ENCODE results near the gene SETD1B. TPM values are rescaled to one million over a fixed set of nuclear protein-coding genes. Genes with fewer than 3 reads are reported as not detected.
"Not testable (repeated sequence)": the region's sequence is repeated elsewhere in the genome, so short reads cannot be mapped to it uniquely, and the experiment has no call there.

The SETD1B gene
- total RNA-seq, 1 donor from 2014 or later: 2.4 TPM

DNA sequence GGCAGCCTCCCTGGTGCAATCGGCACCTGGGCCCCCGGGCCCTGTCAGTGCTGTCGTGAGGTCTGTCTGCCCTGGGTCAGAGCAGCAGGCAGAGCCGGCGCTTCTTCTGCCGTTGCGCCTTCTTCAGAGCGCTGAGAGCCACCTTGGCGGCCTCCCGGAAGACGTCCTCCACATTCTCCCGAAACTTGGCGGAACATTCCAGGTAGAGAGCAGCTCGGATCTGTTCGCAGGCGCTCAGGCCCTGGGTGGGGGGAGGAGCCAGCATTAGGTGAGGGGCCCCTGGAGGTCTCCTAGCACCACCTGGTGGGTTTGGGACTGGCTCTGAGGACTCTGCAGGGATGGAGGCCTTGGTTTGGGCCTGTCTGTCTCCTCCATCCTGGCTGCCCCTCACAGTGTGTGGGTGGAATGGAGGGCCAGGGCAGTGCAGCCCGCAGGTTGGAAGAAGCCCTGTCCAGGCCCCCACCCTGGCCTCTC lies 24.4 kb upstream of the SETD1B start:
- FAIRE-seq: no peak
- no peak for DNase-seq (ENCODE audit: low spot score in 2 of 2)

DNA sequence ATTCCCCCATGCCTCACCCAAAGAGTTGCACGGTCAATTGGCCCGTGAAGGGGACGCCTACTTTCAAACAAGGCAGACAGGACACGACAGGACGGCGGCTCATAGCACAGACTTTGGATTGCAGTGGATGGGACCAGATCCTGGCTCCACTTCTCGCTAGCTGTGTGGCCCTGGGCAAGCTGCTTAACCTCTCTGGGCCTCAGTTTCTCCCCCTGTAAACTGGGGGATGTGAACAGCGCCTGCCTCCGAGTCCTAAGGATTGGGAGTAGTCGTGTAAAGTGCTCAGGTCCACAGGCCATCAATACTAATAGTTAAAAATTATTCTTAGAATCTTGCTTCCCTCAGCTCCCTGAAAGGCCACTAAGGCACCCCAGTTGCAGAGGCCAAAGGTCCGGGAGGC lies 23.4 kb upstream of the SETD1B start:
- FAIRE-seq: no peak
- DNase-seq (ENCODE audit: low spot score in 2 of 2): no peak

DNA sequence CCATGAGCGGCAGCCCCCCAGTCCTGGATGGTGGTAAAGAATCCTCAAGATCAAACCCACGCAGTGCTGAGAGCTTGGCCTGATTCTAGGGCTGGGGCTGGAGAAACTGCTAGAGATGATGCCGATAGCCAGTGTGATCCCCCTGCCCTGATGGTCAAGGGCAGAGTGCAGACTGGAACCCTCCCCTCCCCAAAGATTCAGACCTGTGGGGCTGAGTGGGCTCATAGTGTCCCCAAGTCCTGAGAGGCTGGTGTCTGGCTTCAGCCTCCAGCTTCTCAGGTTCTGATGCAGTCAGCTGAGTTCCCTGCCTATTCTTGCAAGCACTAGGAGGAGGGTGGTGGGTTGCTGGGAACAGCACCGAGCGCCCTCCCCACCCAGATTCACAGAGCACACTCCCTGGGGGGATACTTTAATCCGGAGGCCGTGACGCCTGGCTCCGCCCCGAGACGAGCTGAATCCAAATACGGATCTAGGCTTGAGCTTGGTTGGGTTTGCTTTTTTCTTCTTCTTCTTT lies 22.3 kb upstream of the SETD1B start:
- no peak for DNase-seq (ENCODE audit: low spot score in 2 of 2)
- FAIRE-seq: no peak

DNA sequence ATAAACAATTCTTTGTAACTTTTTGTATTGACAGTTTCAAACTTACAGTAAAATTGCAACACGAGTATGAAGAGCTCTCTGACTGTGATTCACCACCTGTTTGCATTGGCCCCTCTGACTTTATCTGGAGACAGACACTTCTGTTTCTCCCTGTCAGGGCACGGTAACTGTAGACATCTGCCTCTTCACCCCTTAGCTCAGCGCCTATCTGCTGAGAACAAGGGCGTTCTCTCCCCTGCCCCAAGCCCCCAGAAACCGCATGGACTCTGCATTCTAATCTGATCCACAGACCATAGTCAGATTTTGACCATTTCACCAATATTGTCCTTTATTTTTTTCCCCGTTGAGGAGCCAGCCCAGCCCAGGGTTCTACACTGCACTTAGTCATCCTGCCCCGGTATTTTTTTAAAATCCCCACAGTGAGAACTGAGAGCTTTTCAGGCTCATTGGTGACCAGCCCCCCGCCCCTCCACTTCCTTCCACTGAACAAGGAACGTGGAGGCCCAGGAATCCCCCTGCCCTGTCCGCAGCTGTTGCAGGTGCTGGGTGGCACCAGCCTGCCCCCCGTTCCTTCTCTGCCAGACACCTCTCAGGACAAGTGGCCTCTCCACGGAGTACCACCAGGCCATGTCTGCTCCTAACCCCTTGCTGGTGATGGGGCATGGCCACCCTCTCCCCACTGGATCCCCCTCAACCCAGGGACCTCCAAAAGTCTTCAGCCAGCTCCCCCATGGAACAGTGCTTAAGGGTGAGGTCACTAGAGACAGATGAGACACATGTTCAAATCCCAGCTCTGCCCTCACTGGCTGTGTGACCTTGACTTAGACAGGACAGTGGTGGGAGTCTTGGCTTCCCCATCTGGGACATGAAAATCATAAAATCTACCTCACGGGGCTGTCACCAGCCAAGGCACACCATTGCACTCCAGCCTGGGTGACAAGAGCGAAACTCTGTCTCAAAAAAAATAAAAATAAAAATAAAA lies 21.5 kb upstream of the SETD1B start:
- DNase-seq (ENCODE audit: low spot score in 2 of 2): no peak
- FAIRE-seq: no peak

DNA sequence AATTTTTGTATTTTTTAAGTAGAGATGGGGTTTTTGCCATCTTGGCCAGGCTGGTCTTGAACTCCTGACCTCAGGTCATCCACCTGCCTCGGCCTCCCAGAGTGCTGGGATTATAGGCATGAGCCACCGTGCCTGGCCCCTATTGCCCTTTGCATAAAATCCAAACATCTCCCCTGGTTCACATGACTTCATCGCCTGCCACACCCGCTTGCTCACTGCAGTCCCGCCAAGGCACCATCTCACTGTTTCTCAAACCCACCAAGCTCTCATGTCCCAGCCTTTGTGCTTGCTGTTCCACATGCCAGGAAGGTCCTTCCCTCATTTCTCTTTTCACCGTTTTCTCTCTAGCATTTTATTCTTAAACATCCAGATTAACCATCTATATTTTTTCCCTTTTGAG lies 20.0 kb upstream of the SETD1B start:
- FAIRE-seq (no peak), DNase-seq (ENCODE audit: low spot score in 2 of 2) (no peak)

DNA sequence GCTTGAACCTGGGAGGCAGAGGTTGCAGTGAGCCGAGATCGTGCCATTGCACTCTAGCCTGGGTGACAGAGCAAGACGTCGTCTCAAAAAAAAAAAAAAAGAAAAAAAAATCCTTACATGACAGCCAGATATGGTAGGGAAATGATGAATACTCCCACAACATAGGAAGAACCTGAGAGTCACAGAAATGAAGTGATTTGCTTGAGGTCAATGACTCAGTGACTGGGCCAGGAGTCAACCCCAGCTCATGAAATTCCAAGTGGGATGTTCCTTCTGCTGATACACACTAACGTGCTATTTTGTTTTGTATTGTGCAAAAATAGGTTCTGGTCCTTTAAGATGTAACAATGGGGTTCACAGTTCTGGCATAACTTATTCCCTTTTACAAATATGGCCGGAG lies 19.3 kb upstream of the SETD1B start:
- no peak for DNase-seq (ENCODE audit: low spot score in 2 of 2)
- no peak for FAIRE-seq

DNA sequence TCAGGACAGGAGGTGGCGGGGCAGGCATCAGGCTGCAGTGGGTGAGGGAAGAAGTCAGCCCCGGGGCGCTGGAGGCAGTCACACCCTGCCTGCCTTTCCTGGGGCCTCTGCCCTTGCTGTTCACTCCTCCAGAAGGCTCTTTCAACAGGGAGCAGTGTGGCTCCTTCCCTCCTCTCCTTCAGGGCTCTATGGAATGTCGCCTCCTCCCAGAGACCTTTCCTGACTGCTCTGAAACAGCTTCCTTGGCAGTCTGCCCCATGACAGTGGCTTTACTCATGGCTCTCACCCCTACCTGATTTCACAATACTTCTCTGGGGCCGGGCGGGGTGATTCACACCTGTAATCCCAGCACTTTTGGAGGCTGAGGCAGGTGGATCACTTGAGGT lies 17.4 kb upstream of the SETD1B start:
- FAIRE-seq (no peak), DNase-seq (ENCODE audit: low spot score in 2 of 2) (no peak)

DNA sequence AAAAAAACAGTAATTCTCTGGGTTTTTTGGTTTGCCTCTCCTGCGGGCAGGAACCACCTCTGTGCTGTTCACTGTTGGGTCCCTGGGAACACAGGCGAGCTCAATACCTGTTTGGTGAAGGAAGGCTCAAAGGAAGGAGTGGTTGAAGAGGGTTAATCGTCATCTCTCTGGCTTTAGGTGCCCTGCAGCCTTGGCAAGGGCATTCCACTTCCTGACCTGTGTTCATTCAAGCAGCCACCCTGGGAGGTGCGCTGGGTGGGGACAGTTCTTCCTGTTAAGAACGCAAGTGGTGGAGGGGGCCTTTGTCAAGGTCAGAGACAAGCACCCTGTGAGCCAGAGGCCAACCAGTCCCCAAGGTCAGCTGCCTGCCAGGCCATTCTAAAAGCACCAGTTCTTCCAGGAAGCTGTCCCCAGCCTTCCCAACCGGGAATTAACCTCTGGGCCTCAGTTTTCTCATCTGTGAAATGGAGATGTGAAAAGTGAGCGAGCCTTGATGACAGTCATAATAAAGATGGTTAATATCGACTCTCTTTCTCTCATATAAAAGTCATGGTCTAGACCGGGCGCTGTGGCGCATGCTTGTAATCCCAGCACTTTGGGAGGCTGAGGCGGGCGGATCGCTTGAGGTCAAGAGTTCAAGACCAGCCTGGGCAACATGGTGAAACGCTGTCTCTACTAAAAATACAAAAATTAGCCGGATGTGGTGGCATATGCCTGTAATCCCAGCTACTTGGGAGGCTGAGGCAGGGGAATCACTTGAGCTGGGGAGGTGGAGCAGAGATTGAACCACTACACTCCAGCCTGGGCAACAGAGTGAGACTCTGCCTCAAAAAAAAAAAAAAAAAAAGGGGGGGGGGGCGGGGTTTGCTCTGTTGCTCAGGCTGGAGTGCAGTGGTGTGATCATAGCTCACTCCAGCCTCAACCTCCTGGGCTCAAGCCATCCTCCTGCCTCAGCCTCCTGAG lies 16.5 kb upstream of the SETD1B start:
- DNase-seq (ENCODE audit: low spot score in 2 of 2) (no peak), FAIRE-seq (no peak)

DNA sequence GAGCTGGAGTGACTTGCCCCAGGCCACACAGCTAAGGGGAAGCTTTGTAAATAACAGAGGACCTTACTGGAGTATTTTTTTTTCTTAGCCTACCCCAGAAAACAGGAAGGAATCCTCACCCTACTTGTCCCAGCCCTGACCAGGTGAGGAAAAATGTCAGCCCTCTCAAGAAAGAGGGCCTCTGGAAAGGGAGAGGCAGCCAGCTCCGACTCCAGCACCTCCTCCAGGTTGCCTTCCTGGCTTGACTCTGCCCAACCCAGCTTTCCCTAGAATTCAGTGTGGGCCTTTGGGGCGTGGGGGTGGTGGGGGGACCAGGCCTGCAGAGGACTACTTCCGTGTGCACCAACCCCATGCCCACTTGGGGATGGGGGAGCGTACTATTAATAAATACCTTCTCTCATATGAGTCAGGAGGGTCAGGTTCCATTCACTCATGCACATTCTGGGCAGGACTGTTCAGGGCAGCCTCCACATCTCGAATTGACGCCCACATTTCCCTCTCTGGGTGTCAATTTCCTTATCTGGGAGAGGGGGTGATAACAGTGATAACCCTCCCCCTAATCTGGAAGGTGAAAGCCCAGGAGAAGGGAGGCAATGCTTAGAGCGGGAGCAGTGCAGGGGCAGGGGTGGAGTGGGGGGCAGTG lies 15.5 kb upstream of the SETD1B start:
- FAIRE-seq (no peak), DNase-seq (ENCODE audit: low spot score in 2 of 2) (no peak)

DNA sequence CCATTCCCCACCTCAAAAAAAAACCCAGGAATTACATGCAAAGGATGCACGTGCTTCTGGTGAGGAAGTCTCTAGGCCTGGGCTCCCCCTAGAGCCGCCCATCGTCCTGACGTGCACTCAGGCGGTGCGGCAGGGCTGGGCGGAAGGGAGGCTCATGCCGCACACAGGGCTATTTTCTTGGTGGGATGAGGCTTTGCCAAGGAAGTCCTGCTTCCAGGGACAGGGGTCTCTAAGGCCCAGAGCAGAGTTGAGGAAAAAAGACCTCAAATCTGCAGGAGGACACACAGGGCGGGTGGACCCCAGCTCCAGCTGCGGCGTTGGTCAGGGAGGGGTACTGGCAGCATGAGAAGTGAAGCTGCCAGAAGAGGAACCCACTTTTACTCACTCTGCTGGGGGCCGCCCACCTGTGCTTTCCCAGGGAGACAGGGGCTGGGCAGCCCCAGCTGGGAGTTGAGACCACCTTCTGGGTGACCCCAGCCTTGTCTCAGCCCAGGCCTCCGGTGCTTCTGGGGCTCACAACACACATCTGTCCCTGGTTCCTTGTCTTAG lies 14.5 kb upstream of the SETD1B start:
- FAIRE-seq (no peak), DNase-seq (ENCODE audit: low spot score in 2 of 2) (no peak)

DNA sequence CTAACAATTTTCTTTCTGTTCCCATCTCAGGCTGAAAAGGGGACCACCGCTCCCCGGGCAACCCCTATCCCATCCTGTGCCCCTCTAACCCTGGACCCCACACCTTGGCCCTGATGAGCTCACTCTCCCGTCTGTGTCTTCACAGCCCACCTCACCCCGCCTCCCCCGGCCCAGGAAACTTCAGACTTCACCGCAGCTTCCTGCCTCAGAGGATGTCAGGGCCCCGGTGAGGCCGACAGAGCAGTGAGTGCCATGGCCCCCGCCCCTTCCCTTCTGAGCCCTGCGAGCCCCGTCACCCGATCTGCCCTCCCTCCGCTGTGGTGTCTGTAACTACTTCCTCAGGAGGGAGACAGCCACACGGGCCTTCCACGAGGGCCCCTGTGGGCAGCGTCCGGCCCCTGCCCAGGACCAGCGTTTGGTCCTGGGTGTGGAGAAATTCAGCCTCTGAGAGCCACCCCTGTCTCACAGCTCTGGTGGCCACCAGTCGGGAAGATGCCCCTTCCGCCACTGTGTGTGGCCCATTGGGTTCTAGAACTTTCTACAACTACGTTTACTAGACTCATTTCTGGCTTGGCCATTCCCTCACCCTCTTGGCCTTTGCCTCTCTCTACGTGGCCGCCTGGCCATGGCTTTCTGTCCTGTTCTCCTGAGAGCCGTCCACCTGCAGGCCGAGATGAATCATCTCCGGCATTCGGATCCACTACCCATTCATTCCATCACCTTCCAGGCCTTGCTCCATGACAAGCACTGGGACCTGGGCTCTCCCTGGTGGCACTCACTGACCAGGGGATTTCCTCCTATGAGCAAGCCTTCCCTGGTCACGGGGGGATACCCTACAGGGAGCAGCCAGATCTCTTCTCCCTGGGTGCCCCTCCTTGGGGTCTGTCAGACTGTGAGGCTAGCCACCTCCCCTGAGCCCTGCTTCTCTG lies 13.7 kb upstream of the SETD1B start:
- no peak for DNase-seq (ENCODE audit: low spot score in 2 of 2)
- FAIRE-seq: no peak

DNA sequence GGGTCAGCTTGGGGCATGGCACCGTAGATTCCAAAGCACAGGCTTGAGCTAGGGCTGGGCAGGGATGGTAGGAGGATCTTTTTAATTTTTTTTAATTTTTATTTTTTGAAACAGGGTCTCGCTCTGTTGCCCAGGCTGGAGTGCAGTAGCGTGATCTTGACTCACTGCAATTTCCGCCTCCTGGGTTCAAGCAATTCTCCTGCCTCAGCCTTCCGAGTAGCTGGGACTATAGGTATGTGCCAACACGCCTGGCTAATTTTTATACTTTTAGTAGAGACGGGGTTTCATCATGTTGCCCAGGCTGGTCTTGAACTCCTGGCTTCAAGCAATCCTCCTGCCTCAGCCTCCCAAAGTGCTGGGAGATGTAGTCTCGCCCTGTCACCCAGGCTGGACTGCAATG lies 13.0 kb upstream of the SETD1B start:
- DNase-seq (ENCODE audit: low spot score in 2 of 2); FAIRE-seq: not testable (repeated sequence)

DNA sequence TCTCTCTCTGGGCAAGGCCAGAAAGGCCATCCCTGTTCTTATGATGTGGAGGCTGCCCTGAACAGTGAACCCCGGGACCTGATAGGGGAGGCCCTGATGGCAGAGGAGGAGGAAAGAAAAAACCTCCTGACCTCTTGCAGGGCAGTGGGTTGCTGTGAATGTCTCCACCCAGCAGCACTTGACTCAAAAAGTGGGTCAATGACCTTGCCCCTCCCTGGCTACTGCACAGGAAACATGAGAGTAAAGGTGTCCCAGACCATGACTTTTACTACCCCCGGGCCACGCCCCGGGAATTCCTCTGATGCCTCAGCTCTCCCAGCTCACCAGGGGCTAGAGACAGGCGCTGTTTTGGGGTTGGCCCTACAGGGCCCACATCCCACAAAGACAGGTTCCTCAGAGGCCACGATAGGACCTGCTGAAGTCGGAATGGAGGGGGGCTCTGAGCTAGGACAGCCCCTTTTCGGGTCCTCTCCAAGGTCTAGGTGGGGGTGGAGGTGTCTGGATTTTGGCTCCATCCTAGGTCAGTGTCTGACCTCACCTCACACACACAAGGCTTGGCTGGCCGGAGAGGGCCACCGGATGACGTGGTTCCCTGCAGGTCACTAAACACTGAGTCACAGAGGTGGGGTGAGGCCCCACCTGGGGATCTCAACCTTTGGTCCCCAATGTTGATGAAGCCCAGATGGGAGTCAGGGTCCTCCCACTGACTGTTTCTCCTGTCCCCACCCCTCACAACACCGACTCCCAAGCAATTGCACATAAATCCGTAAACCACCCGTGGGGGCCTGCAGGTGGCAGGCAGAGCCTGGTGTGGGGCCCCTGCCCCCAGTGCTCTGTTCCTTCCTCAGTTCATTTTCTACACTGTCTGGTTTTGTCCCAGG lies 11.9 kb upstream of the SETD1B start:
- FAIRE-seq: no peak
- DNase-seq (ENCODE audit: low spot score in 2 of 2): no peak

DNA sequence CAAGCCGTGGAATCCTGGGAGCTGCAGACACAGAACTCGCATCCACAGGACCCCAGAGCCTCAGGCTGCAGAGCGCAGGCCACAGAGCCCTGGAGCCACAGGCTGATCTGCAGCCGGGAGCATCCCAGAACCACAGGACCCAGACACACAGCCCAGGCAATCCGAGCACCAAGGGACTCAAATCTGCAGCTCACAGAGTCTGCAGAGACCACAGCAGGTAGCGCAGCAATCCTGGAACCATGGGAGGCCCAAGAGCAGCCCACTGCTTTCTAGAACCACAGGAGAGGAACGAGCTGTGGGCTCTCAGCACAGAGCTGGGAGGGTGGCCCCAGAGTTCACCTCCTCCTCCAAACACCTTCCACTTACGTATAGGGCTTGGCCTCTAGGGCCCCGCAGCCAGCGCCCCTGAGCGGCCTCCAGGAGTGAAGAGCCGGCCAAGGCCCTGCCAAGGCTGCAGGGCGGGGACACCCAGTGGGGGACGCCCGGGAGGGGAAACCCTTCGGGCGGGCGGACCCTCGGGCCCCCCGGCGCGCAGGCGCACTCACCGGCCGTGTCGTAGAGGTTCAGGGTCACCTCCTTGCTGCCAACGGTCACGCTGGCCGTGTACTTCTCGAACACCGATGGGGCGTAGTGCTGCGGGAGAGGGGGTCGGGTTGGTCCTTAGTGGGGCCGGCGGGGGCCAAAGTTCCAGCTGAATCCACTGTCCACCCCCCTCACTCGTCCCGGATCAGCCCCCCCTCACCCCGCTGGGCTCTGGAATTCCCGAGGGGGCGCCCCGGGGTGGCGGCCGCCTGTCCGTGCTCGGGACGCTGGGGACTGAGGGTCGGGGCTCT lies 11.0 kb upstream of the SETD1B start:
- no peak for FAIRE-seq
- DNase-seq (ENCODE audit: low spot score in 2 of 2): no peak

DNA sequence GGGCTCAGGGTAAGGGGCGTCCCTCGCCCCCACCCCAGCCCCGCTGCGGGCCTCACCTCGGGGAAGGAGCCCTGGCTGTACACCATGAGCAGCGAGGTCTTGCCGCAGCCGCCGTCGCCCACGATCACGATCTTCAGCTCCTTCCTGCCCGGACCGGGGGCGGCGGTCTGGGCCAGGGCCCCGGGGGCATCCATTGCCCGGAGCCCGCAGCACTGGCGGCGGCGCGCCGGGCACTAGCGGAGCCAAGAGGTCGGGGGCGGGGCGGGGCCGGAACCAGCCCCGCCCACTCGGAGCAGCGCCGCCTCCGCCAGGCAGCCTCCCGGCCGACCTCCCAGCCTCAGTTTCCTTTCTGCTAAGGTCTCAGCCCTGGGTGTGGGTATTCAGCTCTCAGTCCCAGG lies 10.4 kb upstream of the SETD1B start, which contains the start of gene RHOF:
RHOF (minus strand) TSS at position 249 of the 398 bp plus-strand sequence; CDS start at position 194, 55 bp downstream.
- DNase-seq (ENCODE audit: low spot score in 2 of 2): no peak
- no peak for FAIRE-seq

DNA sequence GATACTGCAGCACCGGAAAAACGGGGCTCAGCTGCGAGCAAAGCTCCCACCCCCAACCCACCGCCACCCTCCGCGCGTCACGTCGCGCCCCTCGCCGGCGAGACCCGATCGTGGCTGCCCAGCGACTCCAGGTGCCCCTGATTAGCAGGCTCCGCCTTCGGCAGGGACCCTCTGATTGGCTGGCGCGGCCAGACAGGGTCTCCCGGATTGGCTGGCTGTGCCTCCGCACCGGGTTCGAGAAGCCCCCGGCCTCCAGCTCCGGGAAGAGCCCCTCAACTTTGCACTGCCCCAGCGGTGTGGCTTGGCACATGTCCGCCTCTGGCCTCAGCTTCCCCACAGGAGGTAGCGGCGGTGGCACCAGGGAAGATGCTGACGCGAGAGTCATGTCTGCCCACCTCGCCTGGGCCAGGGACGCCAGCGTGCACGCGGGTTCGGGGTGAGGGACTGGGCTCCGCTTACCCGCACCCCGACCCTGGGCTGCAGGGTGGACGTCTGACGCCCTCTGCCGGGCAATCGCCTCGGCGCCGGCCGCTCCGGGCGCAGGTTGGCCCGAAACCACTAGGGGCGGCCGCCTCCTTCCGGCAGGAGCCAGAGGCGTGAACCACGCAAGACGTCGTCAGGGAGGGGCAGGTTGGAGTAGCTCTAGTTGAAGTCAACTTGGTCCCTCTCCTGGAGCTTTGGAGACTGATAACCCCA lies 9.8 kb upstream of the SETD1B start:
- FAIRE-seq (no peak), DNase-seq (ENCODE audit: low spot score in 2 of 2) (peak; percentile 84 to 86)

Data from frontal cortex (tissue), 4 donors.